WTC11 (cell line): ENCODE data around the gene MAPKAP1. TPM values are rescaled to one million over a fixed set of nuclear protein-coding genes. Genes with fewer than 3 reads are reported as not detected.

Experiments used
- ATAC-seq: fragments of 200-7000 bp; cut with Tn5 transposase; 2 replicates; pipeline ENCODE4 v1.10.0; 2021; ENCODE audit warnings: mild to moderate bottlenecking, moderate library complexity
- CTCF ChIA-PET: fragments of 300-600 bp; sonication (Branson Sonifier 250); formaldehyde crosslinking; loops from one replicate; lab custom pipeline; 2021; ENCODE audit warnings: antibody characterized with exemption; lab: Charles Lee
- POLR2A ChIA-PET: fragments of 350-600 bp; sonication (Branson Sonifier 250); formaldehyde crosslinking; loops from one replicate; lab custom pipeline; 2021; ENCODE audit warnings: antibody characterized with exemption; lab: Charles Lee
- DNase-seq: peaks from one replicate; pipeline ENCODE4 v3.0.0; 2021; ENCODE audit warnings: low spot score
- H3K27ac Mint-ChIP-seq: 2 replicates; pipeline ENCODE4 v1.8.0; 2021; ENCODE audit warnings: mixed read lengths
- H3K27me3 Mint-ChIP-seq: 2 replicates; pipeline ENCODE4 v1.8.0; 2021; ENCODE audit warnings: low read depth, mild to moderate bottlenecking, moderate library complexity, mixed read lengths
- H3K36me3 Mint-ChIP-seq: 2 replicates; pipeline ENCODE4 v1.8.0; 2021; ENCODE audit warnings: mixed read lengths
- H3K4me1 Mint-ChIP-seq: 2 replicates; pipeline ENCODE4 v1.8.0; 2022; ENCODE audit warnings: mixed read lengths
- H3K4me3 Mint-ChIP-seq: 2 replicates; pipeline ENCODE4 v1.8.0; 2021; ENCODE audit warnings: mild to moderate bottlenecking, moderate library complexity, mixed read lengths
- H3K9me3 Mint-ChIP-seq: 2 replicates; pipeline ENCODE4 v1.8.0; 2021; ENCODE audit warnings: mixed read lengths
- AR ChIP-seq: fragments of 250-450 bp; sonication (Bioruptor Pico); IDR thresholded peaks from 2 replicates; pipeline ENCODE4 v1.9.0; 2021; ENCODE audit warnings: mild to moderate bottlenecking
- ATF6 ChIP-seq: sonication (generic); formaldehyde crosslinking; IDR thresholded peaks from 2 replicates; pipeline ENCODE4 v1.8.1; 2023; ENCODE audit warnings: mild to moderate bottlenecking, missing genetic modification reagents
- CREB1 ChIP-seq: sonication (generic); formaldehyde crosslinking; IDR thresholded peaks from 2 replicates; pipeline ENCODE4 v1.8.0; 2023; ENCODE audit warnings: mild to moderate bottlenecking, missing genetic modification reagents
- CTCF ChIP-seq: fragments of 200-600 bp; IDR thresholded peaks from 2 replicates; pipeline ENCODE4 v1.8.0; 2022; ENCODE audit warnings: antibody characterized with exemption
- ESRRA ChIP-seq: sonication (generic); formaldehyde crosslinking; IDR thresholded peaks from 2 replicates; pipeline ENCODE4 v1.8.1; 2022; ENCODE audit warnings: mild to moderate bottlenecking, missing genetic modification reagents, borderline replicate concordance
- FOXJ3 ChIP-seq: sonication (generic); formaldehyde crosslinking; IDR thresholded peaks from 2 replicates; pipeline ENCODE4 v1.9.0; 2021; ENCODE audit warnings: missing genetic modification reagents, mild to moderate bottlenecking, borderline replicate concordance
- JUN ChIP-seq: sonication (generic); formaldehyde crosslinking; IDR thresholded peaks from 2 replicates; pipeline ENCODE4 v1.8.0; 2023; ENCODE audit warnings: mild to moderate bottlenecking, missing genetic modification reagents
- NR3C1 ChIP-seq: sonication (generic); formaldehyde crosslinking; conservative IDR thresholded peaks from 2 replicates; pipeline ENCODE4 v1.8.1; 2023; ENCODE audit warnings: low read depth, mild to moderate bottlenecking, missing genetic modification reagents
- TEAD1 ChIP-seq: sonication (generic); formaldehyde crosslinking; IDR thresholded peaks from 2 replicates; pipeline ENCODE4 v1.8.0; 2022; ENCODE audit warnings: mild to moderate bottlenecking, missing genetic modification reagents
- USF1 ChIP-seq: sonication (generic); formaldehyde crosslinking; IDR thresholded peaks from 2 replicates; pipeline ENCODE4 v1.8.0; 2022; ENCODE audit warnings: mild to moderate bottlenecking, missing genetic modification reagents
- USF2 ChIP-seq: sonication (generic); formaldehyde crosslinking; IDR thresholded peaks from 2 replicates; pipeline ENCODE4 v1.8.1; 2023; ENCODE audit warnings: mild to moderate bottlenecking, missing genetic modification reagents, moderate library complexity
- ZBTB21 ChIP-seq: sonication (generic); formaldehyde crosslinking; IDR thresholded peaks from 2 replicates; pipeline ENCODE4 v1.8.1; 2023; ENCODE audit warnings: mild to moderate bottlenecking, missing genetic modification reagents, borderline replicate concordance
- ZNF317 ChIP-seq: sonication (generic); formaldehyde crosslinking; IDR thresholded peaks from 2 replicates; pipeline ENCODE4 v1.8.1; 2023; ENCODE audit warnings: low read depth, mild to moderate bottlenecking, moderate library complexity, missing genetic modification reagents, borderline replicate concordance
- total RNA-seq: library from RNA; stranded (reverse); gene quantifications from 3 replicates; pipeline ENCODE4 v1.2.3, GENCODE V29; 2021
- TF ChIP-seq, protein P1 (sequence below): fragments of 250-450 bp; sonication (Bioruptor Pico); IDR thresholded peaks from 2 replicates; pipeline ENCODE4 v1.9.0; 2021; ENCODE audit warnings: mild to moderate bottlenecking
- TF ChIP-seq, protein P2 (sequence below): sonication (generic); formaldehyde crosslinking; conservative IDR thresholded peaks from 2 replicates; pipeline ENCODE4 v1.8.1; 2023; ENCODE audit warnings: mild to moderate bottlenecking, low read depth, missing genetic modification reagents, moderate library complexity
- TF ChIP-seq, protein P3 (sequence below): sonication (generic); formaldehyde crosslinking; IDR thresholded peaks from 2 replicates; pipeline ENCODE4 v1.8.1; 2023; ENCODE audit warnings: mild to moderate bottlenecking, moderate library complexity, missing genetic modification reagents
- TF ChIP-seq, protein P4 (sequence below): sonication (generic); formaldehyde crosslinking; IDR thresholded peaks from 2 replicates; pipeline ENCODE4 v1.8.0; 2023; ENCODE audit warnings: missing genetic modification reagents

MAPKAP1 gene
- total RNA-seq, 1 experiment from 2014 or later: 111 TPM

GRCh38 chr9:125551781-125552180, 155.2 kb downstream of the MAPKAP1 start:
- no peaks in the 10 kb centered on the region for H3K36me3 Mint-ChIP-seq
- H3K9me3 Mint-ChIP-seq: no peaks in the 10 kb centered on the region
- no peak overlapping the region for H3K4me3 Mint-ChIP-seq
- H3K27ac Mint-ChIP-seq: peak overlapping the region; percentile 13; the same call in 1 of the 2 replicates
- CTCF ChIA-PET: interaction anchor here (1.1 kb wide), 1 partner anchor 124 kb away, joined by 3 read pairs; no protein-coding TSS in a partner anchor
- peaks cover 12% of the 10 kb centered on the region; the same call in 1 of the 2 replicates for H3K4me1 Mint-ChIP-seq
- ATAC-seq (no peak), DNase-seq (no peak)
- POLR2A ChIA-PET: no interaction called here
- no peak for TF ChIP-seq ATF6 (CRISPR knock-in tag)
- TF ChIP-seq, protein P1, sequence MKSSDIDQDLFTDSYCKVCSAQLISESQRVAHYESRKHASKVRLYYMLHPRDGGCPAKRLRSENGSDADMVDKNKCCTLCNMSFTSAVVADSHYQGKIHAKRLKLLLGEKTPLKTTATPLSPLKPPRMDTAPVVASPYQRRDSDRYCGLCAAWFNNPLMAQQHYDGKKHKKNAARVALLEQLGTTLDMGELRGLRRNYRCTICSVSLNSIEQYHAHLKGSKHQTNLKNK (CRISPR knock-in tag): no peak
- no peak for TF ChIP-seq JUN (CRISPR knock-in tag)
- TF ChIP-seq ZNF317: no peak
- TF ChIP-seq, protein P2, sequence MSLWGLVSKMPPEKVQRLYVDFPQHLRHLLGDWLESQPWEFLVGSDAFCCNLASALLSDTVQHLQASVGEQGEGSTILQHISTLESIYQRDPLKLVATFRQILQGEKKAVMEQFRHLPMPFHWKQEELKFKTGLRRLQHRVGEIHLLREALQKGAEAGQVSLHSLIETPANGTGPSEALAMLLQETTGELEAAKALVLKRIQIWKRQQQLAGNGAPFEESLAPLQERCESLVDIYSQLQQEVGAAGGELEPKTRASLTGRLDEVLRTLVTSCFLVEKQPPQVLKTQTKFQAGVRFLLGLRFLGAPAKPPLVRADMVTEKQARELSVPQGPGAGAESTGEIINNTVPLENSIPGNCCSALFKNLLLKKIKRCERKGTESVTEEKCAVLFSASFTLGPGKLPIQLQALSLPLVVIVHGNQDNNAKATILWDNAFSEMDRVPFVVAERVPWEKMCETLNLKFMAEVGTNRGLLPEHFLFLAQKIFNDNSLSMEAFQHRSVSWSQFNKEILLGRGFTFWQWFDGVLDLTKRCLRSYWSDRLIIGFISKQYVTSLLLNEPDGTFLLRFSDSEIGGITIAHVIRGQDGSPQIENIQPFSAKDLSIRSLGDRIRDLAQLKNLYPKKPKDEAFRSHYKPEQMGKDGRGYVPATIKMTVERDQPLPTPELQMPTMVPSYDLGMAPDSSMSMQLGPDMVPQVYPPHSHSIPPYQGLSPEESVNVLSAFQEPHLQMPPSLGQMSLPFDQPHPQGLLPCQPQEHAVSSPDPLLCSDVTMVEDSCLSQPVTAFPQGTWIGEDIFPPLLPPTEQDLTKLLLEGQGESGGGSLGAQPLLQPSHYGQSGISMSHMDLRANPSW (CRISPR knock-in tag): no peak
- TF ChIP-seq CTCF: no peak
- TF ChIP-seq, protein P3, sequence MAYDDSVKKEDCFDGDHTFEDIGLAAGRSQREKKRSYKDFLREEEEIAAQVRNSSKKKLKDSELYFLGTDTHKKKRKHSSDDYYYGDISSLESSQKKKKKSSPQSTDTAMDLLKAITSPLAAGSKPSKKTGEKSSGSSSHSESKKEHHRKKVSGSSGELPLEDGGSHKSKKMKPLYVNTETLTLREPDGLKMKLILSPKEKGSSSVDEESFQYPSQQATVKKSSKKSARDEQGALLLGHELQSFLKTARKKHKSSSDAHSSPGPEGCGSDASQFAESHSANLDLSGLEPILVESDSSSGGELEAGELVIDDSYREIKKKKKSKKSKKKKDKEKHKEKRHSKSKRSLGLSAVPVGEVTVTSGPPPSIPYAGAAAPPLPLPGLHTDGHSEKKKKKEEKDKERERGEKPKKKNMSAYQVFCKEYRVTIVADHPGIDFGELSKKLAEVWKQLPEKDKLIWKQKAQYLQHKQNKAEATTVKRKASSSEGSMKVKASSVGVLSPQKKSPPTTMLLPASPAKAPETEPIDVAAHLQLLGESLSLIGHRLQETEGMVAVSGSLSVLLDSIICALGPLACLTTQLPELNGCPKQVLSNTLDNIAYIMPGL (CRISPR knock-in tag): no peak
- TF ChIP-seq TEAD1 (CRISPR knock-in tag): no peak
- no peak for TF ChIP-seq USF1 (CRISPR knock-in tag)
- TF ChIP-seq AR (CRISPR knock-in tag): no peak
- no peak for TF ChIP-seq FOXJ3
- TF ChIP-seq USF2 (CRISPR knock-in tag): no peak
- TF ChIP-seq ZBTB21 (CRISPR knock-in tag): no peak
- TF ChIP-seq, protein P4, sequence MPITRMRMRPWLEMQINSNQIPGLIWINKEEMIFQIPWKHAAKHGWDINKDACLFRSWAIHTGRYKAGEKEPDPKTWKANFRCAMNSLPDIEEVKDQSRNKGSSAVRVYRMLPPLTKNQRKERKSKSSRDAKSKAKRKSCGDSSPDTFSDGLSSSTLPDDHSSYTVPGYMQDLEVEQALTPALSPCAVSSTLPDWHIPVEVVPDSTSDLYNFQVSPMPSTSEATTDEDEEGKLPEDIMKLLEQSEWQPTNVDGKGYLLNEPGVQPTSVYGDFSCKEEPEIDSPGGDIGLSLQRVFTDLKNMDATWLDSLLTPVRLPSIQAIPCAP: no peak
- TF ChIP-seq NR3C1 (CRISPR knock-in tag): no peak
- no peak for TF ChIP-seq CREB1 (CRISPR knock-in tag)
- TF ChIP-seq ESRRA (CRISPR knock-in tag): no peak
- H3K27me3 Mint-ChIP-seq: no peaks in the 10 kb centered on the region
